Measurements from ENCODE around the gene AKR1B15.

AKR1B15 gene

DNA sequence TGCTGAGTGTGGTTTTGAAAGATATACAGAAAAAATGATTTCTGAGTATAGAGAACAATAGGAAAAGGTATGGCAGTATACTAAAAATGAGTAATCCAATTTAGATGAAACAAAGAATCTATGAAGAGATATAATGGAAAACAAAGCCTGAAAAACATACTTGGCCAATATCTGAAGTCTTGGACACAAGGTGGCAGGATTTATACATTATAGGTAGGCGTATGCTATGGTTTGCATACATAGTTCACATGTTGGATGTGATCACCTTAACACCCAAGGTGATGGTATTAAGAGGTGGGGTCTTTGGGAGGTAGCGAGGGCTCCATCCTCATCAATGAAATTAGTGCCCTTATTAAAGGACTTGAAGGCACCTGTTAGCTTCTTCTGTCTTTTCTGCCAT is 63.3 kb downstream of the AKR1B15 start:
- H3K9ac ChIP-seq (ENCODE audit: low read length): no peak overlapping the region
- H3K79me2 ChIP-seq (ENCODE audit: insufficient read depth, low read length): no peaks in the 10 kb centered on the region
- no peak overlapping the region for H3K4me2 ChIP-seq (ENCODE audit: low read length)
- no peaks in the 10 kb centered on the region for H3K4me1 ChIP-seq (ENCODE audit: insufficient read depth, low read length, severe bottlenecking)
- H3K27ac ChIP-seq (ENCODE audit: low read depth, low read length, poor library complexity, severe bottlenecking): no peak overlapping the region
- H3F3A ChIP-seq (ENCODE audit: insufficient read depth, low read length): no peaks in the 10 kb centered on the region
- TF ChIP-seq, protein P1, sequence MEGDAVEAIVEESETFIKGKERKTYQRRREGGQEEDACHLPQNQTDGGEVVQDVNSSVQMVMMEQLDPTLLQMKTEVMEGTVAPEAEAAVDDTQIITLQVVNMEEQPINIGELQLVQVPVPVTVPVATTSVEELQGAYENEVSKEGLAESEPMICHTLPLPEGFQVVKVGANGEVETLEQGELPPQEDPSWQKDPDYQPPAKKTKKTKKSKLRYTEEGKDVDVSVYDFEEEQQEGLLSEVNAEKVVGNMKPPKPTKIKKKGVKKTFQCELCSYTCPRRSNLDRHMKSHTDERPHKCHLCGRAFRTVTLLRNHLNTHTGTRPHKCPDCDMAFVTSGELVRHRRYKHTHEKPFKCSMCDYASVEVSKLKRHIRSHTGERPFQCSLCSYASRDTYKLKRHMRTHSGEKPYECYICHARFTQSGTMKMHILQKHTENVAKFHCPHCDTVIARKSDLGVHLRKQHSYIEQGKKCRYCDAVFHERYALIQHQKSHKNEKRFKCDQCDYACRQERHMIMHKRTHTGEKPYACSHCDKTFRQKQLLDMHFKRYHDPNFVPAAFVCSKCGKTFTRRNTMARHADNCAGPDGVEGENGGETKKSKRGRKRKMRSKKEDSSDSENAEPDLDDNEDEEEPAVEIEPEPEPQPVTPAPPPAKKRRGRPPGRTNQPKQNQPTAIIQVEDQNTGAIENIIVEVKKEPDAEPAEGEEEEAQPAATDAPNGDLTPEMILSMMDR (IDR thresholded peaks at IDR 0.05; ENCODE audit: low read length): peak; percentile 19; the same call in 1 of the 2 replicates
- TF ChIP-seq EZH2 (IDR thresholded peaks at IDR 0.05; ENCODE audit: borderline replicate concordance, low read length): no peak
- H4K20me1 ChIP-seq (ENCODE audit: insufficient read depth, low read length): no peaks in the 10 kb centered on the region
- no peaks in the 10 kb centered on the region for H3K27me3 ChIP-seq (ENCODE audit: insufficient read depth, low read length)
- no peak overlapping the region for H2AFZ ChIP-seq (ENCODE audit: low read length)
- no peaks in the 10 kb centered on the region for H3K9me3 ChIP-seq (ENCODE audit: low read length)
- H3K4me3 ChIP-seq (ENCODE audit: low read depth, low read length, poor library complexity, severe bottlenecking): no peak overlapping the region
- H3K36me3 ChIP-seq (ENCODE audit: insufficient read depth, low read length): no peaks in the 10 kb centered on the region
- no peaks in the 10 kb centered on the region for H3K9me2 ChIP-seq (ENCODE audit: low read depth, low read length)

DNA sequence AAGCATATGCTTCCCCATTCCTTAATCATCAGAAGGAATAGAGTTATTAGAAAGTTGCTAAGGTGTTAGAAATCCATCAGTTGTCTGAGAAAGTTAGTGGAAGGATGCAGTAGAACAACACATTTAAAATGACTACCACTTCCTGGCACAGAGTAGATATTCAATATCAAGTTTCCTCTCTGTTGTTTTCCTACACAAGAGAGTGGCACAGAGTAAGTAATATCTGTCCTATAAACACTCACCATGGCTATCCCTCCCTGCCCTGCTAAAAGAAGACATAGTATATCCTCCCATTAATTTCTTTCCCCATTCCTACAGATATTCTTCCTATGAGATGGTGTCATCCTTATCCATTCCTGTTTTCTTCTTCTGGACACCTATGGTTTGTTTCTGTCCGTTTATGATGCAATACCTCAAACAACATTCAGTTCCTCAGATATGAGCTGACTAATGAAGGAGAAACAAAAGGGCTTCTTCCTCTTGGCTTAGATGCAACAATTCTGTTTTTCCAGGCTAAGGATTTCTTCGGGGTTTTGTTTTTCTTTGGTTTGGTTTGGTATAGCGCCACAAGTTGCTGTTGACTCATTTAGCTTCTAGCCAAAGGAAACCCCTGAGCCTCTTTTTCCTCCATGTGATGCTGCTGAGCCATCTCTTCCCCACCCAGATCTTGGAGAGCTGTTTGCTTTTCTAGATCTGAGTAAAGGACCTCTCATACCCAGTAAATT is 64.9 kb downstream of the AKR1B15 start:
- H3K27ac ChIP-seq (ENCODE audit: low read depth, low read length, poor library complexity, severe bottlenecking): no peak overlapping the region
- no peak overlapping the region for H2AFZ ChIP-seq (ENCODE audit: low read length)
- H3K9me2 ChIP-seq (ENCODE audit: low read depth, low read length): no peaks in the 10 kb centered on the region
- no peaks in the 10 kb centered on the region for H3K27me3 ChIP-seq (ENCODE audit: insufficient read depth, low read length)
- no peak for TF ChIP-seq EZH2 (IDR thresholded peaks at IDR 0.05; ENCODE audit: borderline replicate concordance, low read length)
- TF ChIP-seq, protein P1 (IDR thresholded peaks at IDR 0.05; ENCODE audit: low read length): no peak
- no peak overlapping the region for H3K9ac ChIP-seq (ENCODE audit: low read length)
- H3K79me2 ChIP-seq (ENCODE audit: insufficient read depth, low read length): no peaks in the 10 kb centered on the region
- H3K36me3 ChIP-seq (ENCODE audit: insufficient read depth, low read length): no peaks in the 10 kb centered on the region
- no peaks in the 10 kb centered on the region for H3K4me1 ChIP-seq (ENCODE audit: insufficient read depth, low read length, severe bottlenecking)
- H3K9me3 ChIP-seq (ENCODE audit: low read length): no peaks in the 10 kb centered on the region
- H3K4me3 ChIP-seq (ENCODE audit: low read depth, low read length, poor library complexity, severe bottlenecking): no peak overlapping the region
- no peaks in the 10 kb centered on the region for H3F3A ChIP-seq (ENCODE audit: insufficient read depth, low read length)
- no peaks in the 10 kb centered on the region for H4K20me1 ChIP-seq (ENCODE audit: insufficient read depth, low read length)
- no peak overlapping the region for H3K4me2 ChIP-seq (ENCODE audit: low read length)

DNA sequence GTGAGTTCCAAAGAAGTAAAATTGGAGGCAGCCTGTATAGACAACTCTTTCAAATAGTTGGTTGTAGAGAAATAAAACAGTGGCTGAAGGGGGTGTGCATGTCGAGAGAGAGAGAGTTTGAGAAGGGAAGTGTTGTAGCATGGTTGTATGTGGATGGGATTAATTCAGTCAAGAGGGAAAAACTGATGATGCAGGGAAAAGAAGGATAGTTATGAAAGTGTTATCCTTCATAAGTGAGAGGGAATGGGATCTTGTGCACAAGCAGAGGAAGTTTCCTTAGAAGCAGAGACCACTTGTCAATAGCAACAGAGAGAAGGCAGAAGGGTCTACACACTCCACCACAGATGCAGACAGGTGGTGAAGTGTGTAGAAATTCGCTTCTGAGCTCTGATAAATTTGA is 67.7 kb downstream of the AKR1B15 start:
- H3K79me2 ChIP-seq (ENCODE audit: insufficient read depth, low read length): no peaks in the 10 kb centered on the region
- TF ChIP-seq EZH2 (IDR thresholded peaks at IDR 0.05; ENCODE audit: borderline replicate concordance, low read length): no peak
- TF ChIP-seq, protein P1 (IDR thresholded peaks at IDR 0.05; ENCODE audit: low read length): no peak
- H3K27me3 ChIP-seq (ENCODE audit: insufficient read depth, low read length): no peaks in the 10 kb centered on the region; the same call in 1 of the 2 replicates
- no peak overlapping the region for H3K9ac ChIP-seq (ENCODE audit: low read length)
- H3K36me3 ChIP-seq (ENCODE audit: insufficient read depth, low read length): no peaks in the 10 kb centered on the region
- no peak overlapping the region for H2AFZ ChIP-seq (ENCODE audit: low read length)
- no peak overlapping the region for H3K4me3 ChIP-seq (ENCODE audit: low read depth, low read length, poor library complexity, severe bottlenecking)
- H3K9me2 ChIP-seq (ENCODE audit: low read depth, low read length): no peaks in the 10 kb centered on the region
- no peaks in the 10 kb centered on the region for H3K9me3 ChIP-seq (ENCODE audit: low read length)
- no peak overlapping the region for H3K27ac ChIP-seq (ENCODE audit: low read depth, low read length, poor library complexity, severe bottlenecking)
- no peaks in the 10 kb centered on the region for H3K4me1 ChIP-seq (ENCODE audit: insufficient read depth, low read length, severe bottlenecking)
- H3K4me2 ChIP-seq (ENCODE audit: low read length): no peak overlapping the region
- H3F3A ChIP-seq (ENCODE audit: insufficient read depth, low read length): no peaks in the 10 kb centered on the region
- no peaks in the 10 kb centered on the region for H4K20me1 ChIP-seq (ENCODE audit: insufficient read depth, low read length)
